Neural progenitor cell (in vitro differentiated cells): Measurements from ENCODE around the gene TAF1C. TPM values are rescaled to one million over a fixed set of nuclear protein-coding genes. Genes with fewer than 3 reads are reported as not detected.

Experiments used
- DNase-seq: peaks from one replicate; pipeline ENCODE4 v3.0.0-alpha.2; 2016; ENCODE audit warnings: low spot score
- H2AFZ ChIP-seq: fragments of 200-600 bp; sonication (generic); replicated peaks from 2 replicates; pipeline ENCODE4 v1.6.1; 2016; ENCODE audit warnings: antibody characterized with exemption
- H3F3A ChIP-seq: fragments of 200-600 bp; sonication (generic); 2 replicates; pipeline ENCODE4 v1.6.1; 2016; ENCODE audit warnings: antibody characterized with exemption, low read depth
- H3K27ac ChIP-seq: fragments of 200-600 bp; sonication (generic); 2 replicates; pipeline ENCODE4 v1.5.1; 2016; ENCODE audit warnings: mild to moderate bottlenecking
- H3K27me3 ChIP-seq: fragments of 200-600 bp; sonication (generic); 2 replicates; pipeline ENCODE4 v1.6.1; 2016; ENCODE audit warnings: mild to moderate bottlenecking, moderate library complexity
- H3K36me3 ChIP-seq: fragments of 200-600 bp; sonication (generic); 2 replicates; pipeline ENCODE4 v1.5.1; 2016
- H3K4me1 ChIP-seq: fragments of 200-600 bp; sonication (generic); 2 replicates; pipeline ENCODE4 v1.6.1; 2016; ENCODE audit warnings: mixed run types
- H3K4me2 ChIP-seq: fragments of 200-600 bp; sonication (generic); 2 replicates; pipeline ENCODE4 v1.6.1; 2016
- H3K4me3 ChIP-seq: fragments of 200-600 bp; sonication (generic); 2 replicates; pipeline ENCODE4 v1.5.1; 2016
- H3K79me2 ChIP-seq: fragments of 200-600 bp; sonication (generic); 2 replicates; pipeline ENCODE4 v1.6.1; 2016; ENCODE audit warnings: low read depth
- H3K9ac ChIP-seq: fragments of 200-600 bp; sonication (generic); 2 replicates; pipeline ENCODE4 v1.6.1; 2016
- H3K9me3 ChIP-seq: fragments of 200-600 bp; sonication (generic); 2 replicates; pipeline ENCODE4 v1.5.1; 2016; ENCODE audit warnings: low read depth
- H4K20me1 ChIP-seq: fragments of 200-600 bp; sonication (generic); 2 replicates; pipeline ENCODE4 v1.6.1; 2016; ENCODE audit warnings: low read depth
- H3K27ac Mint-ChIP-seq: 3 replicates; pipeline ENCODE4 v1.8.0; 2021; ENCODE audit warnings: mixed read lengths
- H3K27me3 Mint-ChIP-seq: 2 replicates; pipeline ENCODE4 v1.8.0; 2022; ENCODE audit warnings: low read depth, mild to moderate bottlenecking, inconsistent platforms, moderate library complexity, mixed read lengths; ENCODE audit not compliant: insufficient read depth
- H3K36me3 Mint-ChIP-seq: 3 replicates; pipeline ENCODE4 v1.8.0; 2021; ENCODE audit warnings: mixed read lengths
- H3K4me1 Mint-ChIP-seq: 3 replicates; pipeline ENCODE4 v1.8.0; 2021; ENCODE audit warnings: mixed read lengths
- H3K4me3 Mint-ChIP-seq: 3 replicates; pipeline ENCODE4 v1.8.0; 2021; ENCODE audit warnings: mild to moderate bottlenecking, moderate library complexity, mixed read lengths
- H3K9me3 Mint-ChIP-seq: 3 replicates; pipeline ENCODE4 v1.8.0; 2020; ENCODE audit warnings: mixed read lengths
- EZH2 ChIP-seq: fragments of 200-600 bp; sonication (generic); IDR thresholded peaks from 2 replicates; pipeline ENCODE4 v1.6.1; 2017; ENCODE audit warnings: antibody characterized with exemption, mild to moderate bottlenecking, moderate library complexity
- EZH2phosphoT487 ChIP-seq: fragments of 200-600 bp; sonication (generic); IDR thresholded peaks from 2 replicates; pipeline ENCODE4 v1.6.1; 2017; ENCODE audit warnings: antibody characterized with exemption
- total RNA-seq: library from RNA; depleted of rRNA; stranded (reverse); fragments of >200 nt; gene quantifications from 2 replicates; pipeline ENCODE4 v1.2.3, GENCODE V29; 2015; ENCODE audit warnings: low replicate concordance
- TF ChIP-seq, protein P1 (sequence below): fragments of 200-600 bp; sonication (generic); IDR thresholded peaks from 2 replicates; pipeline ENCODE4 v1.5.1; 2017; ENCODE audit warnings: antibody characterized with exemption, mild to moderate bottlenecking

Gene TAF1C
- total RNA-seq, 1 donor from 2014 or later = 23.3 TPM

DNA sequence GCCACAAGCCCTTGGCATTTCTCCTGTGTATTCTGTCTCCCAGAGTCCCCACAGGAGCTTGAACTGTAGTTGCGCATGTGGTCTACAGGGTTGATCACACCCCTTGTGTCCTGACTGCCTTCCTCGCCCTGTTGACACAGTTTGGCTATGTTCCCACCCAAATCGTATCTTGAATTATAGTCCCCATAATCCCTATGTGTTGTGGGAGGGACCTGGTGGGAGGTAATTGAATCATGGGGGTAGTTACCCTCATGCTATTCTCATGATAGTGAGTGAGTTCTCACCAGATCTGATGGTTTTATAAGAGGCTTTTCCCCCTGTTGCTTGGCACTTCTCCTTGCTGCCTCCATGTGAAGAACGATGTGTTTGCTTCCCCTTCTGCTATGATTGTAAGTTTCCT is 25.3 kb upstream of the TAF1C start:
- no peaks in the 10 kb centered on the region for H3K27me3 ChIP-seq
- Mint-ChIP-seq H3K4me1 (peaks cover 10% of the 10 kb centered on the region), H3K36me3 (no peaks in the 10 kb centered on the region), H3K27me3 (peaks cover 7% of the 10 kb centered on the region), H3K4me3 (no peak overlapping the region), H3K27ac (no peak overlapping the region), H3K9me3 (no peaks in the 10 kb centered on the region)
- no peak overlapping the region for H3K4me3 ChIP-seq
- H3F3A ChIP-seq = no peaks in the 10 kb centered on the region
- no peaks in the 10 kb centered on the region for H3K9me3 ChIP-seq
- H3K4me2 ChIP-seq = no peak overlapping the region
- DNase-seq = no peak
- no peak overlapping the region for H2AFZ ChIP-seq
- H3K4me1 ChIP-seq = peaks cover 8% of the 10 kb centered on the region
- no peak overlapping the region for H3K9ac ChIP-seq
- no peaks in the 10 kb centered on the region for H3K79me2 ChIP-seq
- no peaks in the 10 kb centered on the region for H4K20me1 ChIP-seq
- no peak for TF ChIP-seq EZH2
- H3K27ac ChIP-seq = no peak overlapping the region
- H3K36me3 ChIP-seq = no peaks in the 10 kb centered on the region

DNA sequence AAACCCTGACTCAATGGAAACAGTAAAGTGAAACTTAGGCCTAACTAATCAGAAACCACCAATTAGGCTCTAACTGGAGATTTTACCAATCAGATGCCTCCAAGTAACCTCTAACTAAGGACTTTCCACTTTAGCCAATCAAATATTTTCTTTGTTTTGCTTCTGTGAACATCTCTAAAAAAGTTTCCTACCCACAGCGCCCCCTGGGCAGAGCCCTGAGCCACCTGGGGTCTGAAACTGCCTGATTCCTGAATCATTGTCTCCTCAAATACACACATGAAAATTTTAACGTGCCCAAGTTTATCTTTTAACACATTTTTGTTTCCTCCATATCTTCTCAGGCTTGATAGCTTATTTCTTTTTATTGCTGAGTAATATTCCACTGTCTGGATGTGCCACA is 23.1 kb upstream of the TAF1C start:
- H3K4me1 ChIP-seq = peaks cover 8% of the 10 kb centered on the region
- H3K4me3 ChIP-seq = no peak overlapping the region
- no peaks in the 10 kb centered on the region for H3F3A ChIP-seq
- no peak overlapping the region for H3K4me2 ChIP-seq
- Mint-ChIP-seq H3K27ac (no peak overlapping the region), H3K9me3 (no peaks in the 10 kb centered on the region), H3K36me3 (no peaks in the 10 kb centered on the region), H3K4me3 (no peak overlapping the region), H3K4me1 (peaks cover 7% of the 10 kb centered on the region), H3K27me3 (peaks cover 7% of the 10 kb centered on the region)
- H3K27me3 ChIP-seq = no peaks in the 10 kb centered on the region
- H3K9ac ChIP-seq = no peak overlapping the region
- no peaks in the 10 kb centered on the region for H4K20me1 ChIP-seq
- H3K9me3 ChIP-seq = no peaks in the 10 kb centered on the region
- no peak for DNase-seq
- H3K79me2 ChIP-seq = no peaks in the 10 kb centered on the region
- no peak overlapping the region for H2AFZ ChIP-seq
- no peak overlapping the region for H3K27ac ChIP-seq
- no peaks in the 10 kb centered on the region for H3K36me3 ChIP-seq
- no peak for TF ChIP-seq EZH2phosphoT487

DNA sequence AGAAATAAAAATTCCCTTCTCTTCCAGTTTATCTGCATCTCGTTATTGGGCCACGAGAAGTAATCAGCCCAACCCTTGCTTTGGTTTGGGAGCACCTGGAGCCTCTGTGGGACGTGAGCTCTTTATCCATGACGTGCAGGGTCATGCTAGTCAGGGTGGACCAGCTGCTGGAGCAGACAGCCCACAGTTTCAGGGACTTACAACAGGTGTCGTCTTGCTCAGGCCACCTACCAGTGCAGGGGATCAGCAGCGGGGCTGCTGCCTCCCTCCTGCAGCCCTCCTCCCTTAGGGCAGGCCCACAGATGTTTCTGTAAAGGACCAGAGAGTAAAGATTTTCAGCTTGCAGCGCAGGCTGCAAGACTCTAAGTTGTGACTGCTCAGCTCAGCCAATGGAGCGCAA is 21.0 kb upstream of the TAF1C start:
- peak overlapping the region; percentile 82 for H3K27ac Mint-ChIP-seq
- H4K20me1 ChIP-seq = no peaks in the 10 kb centered on the region
- peak; percentile 44 for DNase-seq
- no peak for TF ChIP-seq EZH2phosphoT487
- TF ChIP-seq EZH2 = no peak
- TF ChIP-seq, protein P1, sequence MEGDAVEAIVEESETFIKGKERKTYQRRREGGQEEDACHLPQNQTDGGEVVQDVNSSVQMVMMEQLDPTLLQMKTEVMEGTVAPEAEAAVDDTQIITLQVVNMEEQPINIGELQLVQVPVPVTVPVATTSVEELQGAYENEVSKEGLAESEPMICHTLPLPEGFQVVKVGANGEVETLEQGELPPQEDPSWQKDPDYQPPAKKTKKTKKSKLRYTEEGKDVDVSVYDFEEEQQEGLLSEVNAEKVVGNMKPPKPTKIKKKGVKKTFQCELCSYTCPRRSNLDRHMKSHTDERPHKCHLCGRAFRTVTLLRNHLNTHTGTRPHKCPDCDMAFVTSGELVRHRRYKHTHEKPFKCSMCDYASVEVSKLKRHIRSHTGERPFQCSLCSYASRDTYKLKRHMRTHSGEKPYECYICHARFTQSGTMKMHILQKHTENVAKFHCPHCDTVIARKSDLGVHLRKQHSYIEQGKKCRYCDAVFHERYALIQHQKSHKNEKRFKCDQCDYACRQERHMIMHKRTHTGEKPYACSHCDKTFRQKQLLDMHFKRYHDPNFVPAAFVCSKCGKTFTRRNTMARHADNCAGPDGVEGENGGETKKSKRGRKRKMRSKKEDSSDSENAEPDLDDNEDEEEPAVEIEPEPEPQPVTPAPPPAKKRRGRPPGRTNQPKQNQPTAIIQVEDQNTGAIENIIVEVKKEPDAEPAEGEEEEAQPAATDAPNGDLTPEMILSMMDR = no peak
- peaks cover 8% of the 10 kb centered on the region for H3K4me1 ChIP-seq
- no peaks in the 10 kb centered on the region for H3K36me3 Mint-ChIP-seq
- H3K4me1 Mint-ChIP-seq = peaks cover 7% of the 10 kb centered on the region
- no peaks in the 10 kb centered on the region for H3K79me2 ChIP-seq
- H3K36me3 ChIP-seq = no peaks in the 10 kb centered on the region
- H3K27me3 ChIP-seq = no peaks in the 10 kb centered on the region
- H3K4me2 ChIP-seq = no peak overlapping the region
- peaks cover 10% of the 10 kb centered on the region for H3K27me3 Mint-ChIP-seq
- peak overlapping the region; percentile 15 for H2AFZ ChIP-seq
- H3K4me3 ChIP-seq = no peak overlapping the region
- no peaks in the 10 kb centered on the region for H3F3A ChIP-seq
- H3K27ac ChIP-seq = no peak overlapping the region
- H3K4me3 Mint-ChIP-seq = no peak overlapping the region
- H3K9ac ChIP-seq = no peak overlapping the region
- H3K9me3 ChIP-seq = no peaks in the 10 kb centered on the region
- no peaks in the 10 kb centered on the region for H3K9me3 Mint-ChIP-seq

DNA sequence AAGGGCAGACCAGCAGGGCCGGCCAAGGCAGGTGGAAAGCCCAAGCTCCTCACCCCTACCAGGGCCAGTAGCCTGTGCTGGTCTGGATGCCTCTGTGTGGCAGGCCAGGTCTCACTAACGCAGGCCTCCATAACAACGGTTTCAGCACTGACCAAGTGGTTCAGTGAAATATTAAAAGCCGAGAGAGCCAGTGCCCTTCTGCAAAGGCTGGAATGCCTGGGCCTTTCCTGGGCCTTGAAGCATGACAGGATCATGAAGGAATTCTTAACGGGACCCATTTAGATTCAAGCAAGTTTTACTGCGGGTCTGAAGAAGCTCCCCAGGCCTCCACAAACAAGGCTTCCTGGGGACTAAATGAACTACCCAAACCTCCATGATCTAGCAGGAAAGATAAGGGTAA is 20.4 kb upstream of the TAF1C start:
- H3K27ac Mint-ChIP-seq = peak overlapping the region; percentile 74
- H3K4me3 Mint-ChIP-seq = peak overlapping the region; percentile 10

More for the DNA sequence above, 20.4 kb upstream of the TAF1C start:
- Mint-ChIP-seq H3K27me3 (peaks cover 10% of the 10 kb centered on the region), H3K4me1 (peaks cover 7% of the 10 kb centered on the region), H3K9me3 (no peaks in the 10 kb centered on the region), H3K36me3 (no peaks in the 10 kb centered on the region)
- Histone ChIP-seq H3K27me3 (no peaks in the 10 kb centered on the region), H3F3A (no peaks in the 10 kb centered on the region), H3K4me1 (peaks cover 8% of the 10 kb centered on the region), H3K36me3 (no peaks in the 10 kb centered on the region), H2AFZ (no peak overlapping the region), H3K9ac (no peak overlapping the region), H3K4me3 (no peak overlapping the region), H3K9me3 (no peaks in the 10 kb centered on the region), H3K4me2 (no peak overlapping the region), H3K79me2 (no peaks in the 10 kb centered on the region), H3K27ac (no peak overlapping the region), H4K20me1 (no peaks in the 10 kb centered on the region)
- DNase-seq = no peak
- TF ChIP-seq, protein P1 = no peak
- no peak for TF ChIP-seq EZH2phosphoT487
- TF ChIP-seq EZH2 = no peak
